WI38 (cell line): Measurements from ENCODE around the gene KIF25.

Source experiments
- H3K4me3 ChIP-seq: 2 replicates; pipeline ENCODE4 v1.5.1; 2011; ENCODE audit warnings: low read depth, mild to moderate bottlenecking, control low read depth, low read length
- TF ChIP-seq, protein P1 (sequence below): IDR thresholded peaks from 2 replicates; pipeline ENCODE4 v1.5.1; 2012; ENCODE audit warnings: low read depth, mild to moderate bottlenecking, control low read depth, low read length

Gene KIF25

DNA sequence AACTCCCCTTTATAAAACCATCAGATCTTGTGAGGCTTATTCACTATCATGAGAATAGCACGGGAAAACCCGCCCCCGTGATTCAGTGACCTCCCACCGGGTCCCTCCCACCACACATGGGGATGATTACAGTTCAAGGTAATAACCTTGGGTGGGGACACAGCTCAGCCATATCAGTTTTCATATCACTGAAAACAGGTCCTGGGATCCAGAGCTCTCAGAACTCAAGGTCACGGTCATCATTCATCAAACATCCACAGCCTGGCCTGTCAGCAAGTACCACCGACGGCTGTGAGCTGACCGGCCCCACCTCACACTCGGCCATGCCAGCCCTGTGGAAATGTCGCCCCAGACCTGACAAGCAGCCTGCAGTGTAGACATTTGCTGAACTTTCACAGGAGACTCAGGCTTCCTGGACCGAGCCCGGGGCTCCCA is 95.6 kb downstream of the KIF25 start:
- no peak overlapping the region for H3K4me3 ChIP-seq
- TF ChIP-seq, protein P1, sequence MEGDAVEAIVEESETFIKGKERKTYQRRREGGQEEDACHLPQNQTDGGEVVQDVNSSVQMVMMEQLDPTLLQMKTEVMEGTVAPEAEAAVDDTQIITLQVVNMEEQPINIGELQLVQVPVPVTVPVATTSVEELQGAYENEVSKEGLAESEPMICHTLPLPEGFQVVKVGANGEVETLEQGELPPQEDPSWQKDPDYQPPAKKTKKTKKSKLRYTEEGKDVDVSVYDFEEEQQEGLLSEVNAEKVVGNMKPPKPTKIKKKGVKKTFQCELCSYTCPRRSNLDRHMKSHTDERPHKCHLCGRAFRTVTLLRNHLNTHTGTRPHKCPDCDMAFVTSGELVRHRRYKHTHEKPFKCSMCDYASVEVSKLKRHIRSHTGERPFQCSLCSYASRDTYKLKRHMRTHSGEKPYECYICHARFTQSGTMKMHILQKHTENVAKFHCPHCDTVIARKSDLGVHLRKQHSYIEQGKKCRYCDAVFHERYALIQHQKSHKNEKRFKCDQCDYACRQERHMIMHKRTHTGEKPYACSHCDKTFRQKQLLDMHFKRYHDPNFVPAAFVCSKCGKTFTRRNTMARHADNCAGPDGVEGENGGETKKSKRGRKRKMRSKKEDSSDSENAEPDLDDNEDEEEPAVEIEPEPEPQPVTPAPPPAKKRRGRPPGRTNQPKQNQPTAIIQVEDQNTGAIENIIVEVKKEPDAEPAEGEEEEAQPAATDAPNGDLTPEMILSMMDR = no peak

DNA sequence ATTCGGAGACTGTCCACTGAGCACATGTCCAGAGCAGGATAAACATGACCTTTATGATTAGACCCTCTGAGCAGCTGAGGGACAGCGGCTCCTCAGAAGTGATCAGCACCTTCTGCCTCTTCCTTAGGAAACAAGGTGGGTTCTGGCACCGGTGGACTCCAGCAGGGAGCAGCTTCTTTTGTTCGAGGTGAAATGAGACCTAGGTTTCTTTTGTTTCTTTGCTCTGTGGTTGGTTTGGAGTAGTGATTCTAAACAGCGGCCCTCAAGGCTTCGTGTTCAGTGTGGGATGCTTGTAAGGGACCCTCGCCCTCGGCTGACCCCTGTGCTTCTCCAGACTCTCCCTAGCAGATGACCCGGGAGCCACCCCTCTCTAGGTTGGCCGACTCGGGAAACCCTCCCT is 96.2 kb downstream of the KIF25 start:
- H3K4me3 ChIP-seq = no peak overlapping the region
- TF ChIP-seq, protein P1 = no peak
